DOHH2 (cell line): Measurements from ENCODE around the gene PDE11A.

ENCODE experiments used
- H3F3A ChIP-seq: fragments of 200-600 bp; sonication (generic), shearing (Covaris generic); 2 replicates; pipeline ENCODE4 v1.6.0; 2016; ENCODE audit warnings: antibody characterized with exemption, mild to moderate bottlenecking; ENCODE audit not compliant: control insufficient read depth, insufficient read depth
- H3K27ac ChIP-seq: fragments of 200-600 bp; sonication (generic); 2 replicates; pipeline ENCODE4 v1.5.1; 2014; ENCODE audit warnings: low read depth, mild to moderate bottlenecking, low read length, moderate library complexity
- H3K27me3 ChIP-seq: fragments of 200-600 bp; sonication (generic); 2 replicates; pipeline ENCODE4 v1.6.1; 2014; ENCODE audit warnings: mild to moderate bottlenecking, low read length, mixed read lengths; ENCODE audit not compliant: control insufficient read depth
- H3K36me3 ChIP-seq: fragments of 200-600 bp; sonication (generic); 2 replicates; pipeline ENCODE4 v1.6.1; 2014; ENCODE audit warnings: mild to moderate bottlenecking, low read length, moderate library complexity, mixed read lengths; ENCODE audit not compliant: control insufficient read depth
- H3K4me1 ChIP-seq: fragments of 200-600 bp; sonication (generic); 2 replicates; pipeline ENCODE4 v1.6.1; 2014; ENCODE audit warnings: mild to moderate bottlenecking, low read length, mixed read lengths; ENCODE audit not compliant: control insufficient read depth
- H3K4me2 ChIP-seq: fragments of 200-600 bp; sonication (generic); 2 replicates; pipeline ENCODE4 v1.6.0; 2014; ENCODE audit warnings: mild to moderate bottlenecking, low read length, moderate library complexity
- H3K4me3 ChIP-seq: fragments of 200-600 bp; sonication (generic); 2 replicates; pipeline ENCODE4 v1.5.1; 2014; ENCODE audit warnings: mild to moderate bottlenecking, low read length, mixed read lengths
- H3K79me2 ChIP-seq: fragments of 200-600 bp; sonication (generic); 2 replicates; pipeline ENCODE4 v1.6.1; 2014; ENCODE audit warnings: mild to moderate bottlenecking, low read length, mixed read lengths; ENCODE audit not compliant: control insufficient read depth
- H3K9me2 ChIP-seq: fragments of 200-600 bp; sonication (generic); replicated peaks from 2 replicates; pipeline ENCODE4 v1.6.1; 2014; ENCODE audit warnings: mild to moderate bottlenecking, low read length, mixed read lengths; ENCODE audit not compliant: control insufficient read depth
- H3K9me3 ChIP-seq: fragments of 200-600 bp; sonication (generic); 2 replicates; pipeline ENCODE4 v1.6.1; 2014; ENCODE audit warnings: antibody characterized with exemption, low read length, mixed read lengths; ENCODE audit not compliant: control insufficient read depth, insufficient read depth
- H4K20me1 ChIP-seq: fragments of 200-600 bp; sonication (generic); 2 replicates; pipeline ENCODE4 v1.6.0; 2014; ENCODE audit warnings: low read depth, mild to moderate bottlenecking, antibody characterized with exemption, low read length, moderate library complexity; ENCODE audit not compliant: control insufficient read depth, insufficient read depth
- EZH2phosphoT487 ChIP-seq: fragments of 200-600 bp; sonication (generic); IDR thresholded peaks from 2 replicates; pipeline ENCODE4 v1.6.1; 2017; ENCODE audit warnings: borderline replicate concordance, mild to moderate bottlenecking, antibody characterized with exemption, low read length, moderate library complexity, mixed read lengths
- TF ChIP-seq, protein P1 (sequence below): fragments of 200-600 bp; sonication (generic); IDR thresholded peaks from one replicate; pipeline ENCODE4 v1.5.1; 2014; ENCODE audit warnings: antibody characterized with exemption, mild to moderate bottlenecking, low read depth, low read length; ENCODE audit not compliant: poor library complexity, severe bottlenecking

PDE11A gene

DNA sequence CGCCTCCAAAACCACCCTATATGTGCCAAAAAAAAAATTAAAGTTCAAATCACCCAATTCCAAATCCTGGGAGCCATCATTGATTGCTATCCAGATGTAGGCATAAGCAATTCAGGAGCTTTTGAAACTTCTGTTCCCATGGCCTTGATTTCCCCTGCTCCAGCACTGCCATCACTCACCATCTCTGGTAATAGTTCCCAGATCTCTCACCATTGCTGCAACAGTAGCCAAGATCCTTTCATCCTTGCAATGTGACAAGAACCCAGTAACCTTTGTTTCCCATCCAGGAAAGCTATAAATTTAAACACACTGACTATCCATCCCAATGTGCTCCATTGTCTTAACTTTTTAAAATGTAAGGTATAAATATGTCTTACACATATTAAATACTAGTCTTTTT lies 155.4 kb downstream of the PDE11A start:
- Histone ChIP-seq H4K20me1 (no peaks in the 10 kb centered on the region), H3K9me3 (no peaks in the 10 kb centered on the region), H3K79me2 (no peaks in the 10 kb centered on the region), H3K9me2 (no peaks in the 10 kb centered on the region), H3K4me1 (no peaks in the 10 kb centered on the region), H3K4me2 (no peak overlapping the region), H3F3A (no peaks in the 10 kb centered on the region), H3K27ac (no peak overlapping the region), H3K27me3 (no peaks in the 10 kb centered on the region), H3K36me3 (no peaks in the 10 kb centered on the region), H3K4me3 (no peak overlapping the region)
- TF ChIP-seq, protein P1, sequence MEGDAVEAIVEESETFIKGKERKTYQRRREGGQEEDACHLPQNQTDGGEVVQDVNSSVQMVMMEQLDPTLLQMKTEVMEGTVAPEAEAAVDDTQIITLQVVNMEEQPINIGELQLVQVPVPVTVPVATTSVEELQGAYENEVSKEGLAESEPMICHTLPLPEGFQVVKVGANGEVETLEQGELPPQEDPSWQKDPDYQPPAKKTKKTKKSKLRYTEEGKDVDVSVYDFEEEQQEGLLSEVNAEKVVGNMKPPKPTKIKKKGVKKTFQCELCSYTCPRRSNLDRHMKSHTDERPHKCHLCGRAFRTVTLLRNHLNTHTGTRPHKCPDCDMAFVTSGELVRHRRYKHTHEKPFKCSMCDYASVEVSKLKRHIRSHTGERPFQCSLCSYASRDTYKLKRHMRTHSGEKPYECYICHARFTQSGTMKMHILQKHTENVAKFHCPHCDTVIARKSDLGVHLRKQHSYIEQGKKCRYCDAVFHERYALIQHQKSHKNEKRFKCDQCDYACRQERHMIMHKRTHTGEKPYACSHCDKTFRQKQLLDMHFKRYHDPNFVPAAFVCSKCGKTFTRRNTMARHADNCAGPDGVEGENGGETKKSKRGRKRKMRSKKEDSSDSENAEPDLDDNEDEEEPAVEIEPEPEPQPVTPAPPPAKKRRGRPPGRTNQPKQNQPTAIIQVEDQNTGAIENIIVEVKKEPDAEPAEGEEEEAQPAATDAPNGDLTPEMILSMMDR, result no peak
- TF ChIP-seq EZH2phosphoT487, result no peak

DNA sequence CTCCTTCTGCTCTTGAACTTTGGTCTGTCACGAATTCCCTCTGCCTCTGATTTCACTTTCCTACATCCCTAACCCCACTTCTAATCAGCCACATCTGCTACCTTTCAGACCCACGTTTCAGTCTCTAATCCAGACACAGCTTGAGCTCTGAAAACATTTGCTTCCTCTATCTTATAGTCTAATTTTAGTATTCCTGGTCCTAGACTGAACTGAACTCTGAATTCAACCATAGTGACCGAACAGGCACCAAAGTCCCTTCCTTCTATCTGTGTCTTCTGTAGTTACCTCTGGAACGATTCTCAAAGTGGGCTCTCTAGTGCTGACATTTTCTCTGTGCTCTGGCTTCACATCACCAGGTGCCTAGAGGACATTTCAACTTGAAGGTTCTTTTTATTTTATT lies 156.2 kb downstream of the PDE11A start:
- Histone ChIP-seq H3K79me2 (no peaks in the 10 kb centered on the region), H3K4me3 (no peak overlapping the region), H3K27ac (no peak overlapping the region), H3F3A (no peaks in the 10 kb centered on the region), H4K20me1 (no peaks in the 10 kb centered on the region), H3K4me2 (no peak overlapping the region), H3K4me1 (no peaks in the 10 kb centered on the region), H3K36me3 (no peaks in the 10 kb centered on the region), H3K27me3 (no peaks in the 10 kb centered on the region), H3K9me2 (no peaks in the 10 kb centered on the region), H3K9me3 (no peaks in the 10 kb centered on the region)
- TF ChIP-seq EZH2phosphoT487, result no peak
- TF ChIP-seq, protein P1, result no peak

DNA sequence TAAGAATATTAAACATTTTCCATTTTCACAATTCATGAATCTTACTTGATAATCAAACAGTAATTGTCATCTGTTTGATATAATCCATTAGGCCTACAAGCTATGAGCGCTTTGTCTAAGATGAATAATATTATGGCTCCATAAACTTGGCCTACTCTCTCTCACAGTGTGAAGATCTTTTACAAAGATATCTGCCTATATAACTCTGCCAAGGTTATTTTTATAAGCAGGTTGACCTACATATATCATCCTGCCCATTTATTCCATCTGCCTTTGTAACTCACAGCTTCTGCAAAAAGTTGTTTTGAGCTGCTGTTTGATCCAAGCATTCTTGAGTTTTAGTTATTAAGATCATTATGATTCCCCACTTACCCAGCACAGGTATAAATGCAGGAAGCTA lies 158.3 kb downstream of the PDE11A start:
- Histone ChIP-seq H3K4me2 (no peak overlapping the region), H3K27me3 (no peaks in the 10 kb centered on the region), H3K9me3 (no peaks in the 10 kb centered on the region), H3K36me3 (no peaks in the 10 kb centered on the region), H3K9me2 (no peaks in the 10 kb centered on the region), H3K4me3 (no peak overlapping the region), H3K79me2 (no peaks in the 10 kb centered on the region), H3K27ac (no peak overlapping the region), H3K4me1 (no peaks in the 10 kb centered on the region), H4K20me1 (no peaks in the 10 kb centered on the region), H3F3A (no peaks in the 10 kb centered on the region)
- TF ChIP-seq, protein P1, result no peak
- no peak for TF ChIP-seq EZH2phosphoT487

DNA sequence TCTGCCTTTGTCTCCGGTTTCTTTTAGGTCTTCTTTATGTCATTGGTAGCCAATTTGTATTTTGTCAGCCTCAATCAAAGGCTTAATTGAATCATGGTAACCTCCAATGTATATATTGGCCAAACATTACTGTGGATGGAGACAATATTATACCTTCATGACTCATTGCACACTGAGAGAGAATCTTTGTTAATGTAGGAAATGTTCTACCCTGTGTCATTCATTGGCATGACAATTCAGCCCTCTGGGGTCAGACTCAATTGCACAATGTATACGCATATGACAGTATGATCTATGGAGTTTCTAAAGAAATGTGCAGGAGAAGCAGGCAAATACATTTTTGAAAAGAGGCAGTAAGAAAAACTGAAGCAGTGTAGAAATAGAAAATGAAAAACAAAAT lies 162.6 kb downstream of the PDE11A start:
- Histone ChIP-seq H3K36me3 (no peaks in the 10 kb centered on the region), H3K4me2 (no peak overlapping the region), H3K79me2 (no peaks in the 10 kb centered on the region), H3F3A (no peaks in the 10 kb centered on the region), H4K20me1 (no peaks in the 10 kb centered on the region), H3K27ac (no peak overlapping the region), H3K27me3 (no peaks in the 10 kb centered on the region), H3K4me3 (no peak overlapping the region), H3K4me1 (no peaks in the 10 kb centered on the region), H3K9me2 (no peaks in the 10 kb centered on the region), H3K9me3 (no peaks in the 10 kb centered on the region)
- TF ChIP-seq, protein P1, result no peak
- TF ChIP-seq EZH2phosphoT487, result no peak
